Hepatocyte (in vitro differentiated cells): ENCODE data around the gene C19orf44.

Experiments
- CTCF ChIP-seq: fragments of 200-600 bp; sonication (generic); IDR thresholded peaks from 2 replicates; pipeline ENCODE4 v1.5.1; 2016; ENCODE audit warnings: antibody characterized with exemption, mild to moderate bottlenecking; ENCODE audit not compliant: poor library complexity
- EZH2 ChIP-seq: fragments of 200-600 bp; sonication (generic); IDR thresholded peaks from 2 replicates; pipeline ENCODE4 v1.6.1; 2016; ENCODE audit warnings: antibody characterized with exemption, mild to moderate bottlenecking, borderline replicate concordance

GRCh38 chr19:16518061-16518460 is 21.9 kb downstream of the C19orf44 start:
- TF ChIP-seq CTCF = no peak
- no peak for TF ChIP-seq EZH2
